HG02852 (cell line): ENCODE data around the gene CHIT1.

ENCODE experiments used
- ATAC-seq: cut with Tn5 transposase; IDR thresholded peaks from one replicate; pipeline ENCODE4 v1.9.1; 2021; ENCODE audit warnings: mild to moderate bottlenecking, moderate library complexity; ENCODE audit not compliant: unreplicated experiment

The CHIT1 gene

DNA sequence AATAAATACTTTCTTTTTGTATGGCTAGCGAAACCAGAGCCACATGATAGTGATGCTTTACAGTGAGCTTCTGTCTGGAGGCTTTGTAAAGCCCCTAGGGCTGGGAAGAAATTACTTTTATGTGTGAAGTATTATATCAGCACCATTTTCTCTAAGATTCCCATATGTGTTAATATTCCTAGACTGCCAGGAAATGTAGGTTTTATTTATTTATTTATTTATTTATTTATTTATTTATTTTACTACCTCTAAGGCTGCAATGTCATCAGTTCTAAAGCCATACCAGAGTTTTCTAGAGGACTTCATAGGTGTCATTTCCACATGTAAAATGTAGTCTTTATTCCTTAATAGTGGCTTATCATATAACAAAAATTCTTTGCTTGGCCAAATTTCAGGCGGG is 38.5 kb downstream of the CHIT1 start:
- ATAC-seq: no peak

DNA sequence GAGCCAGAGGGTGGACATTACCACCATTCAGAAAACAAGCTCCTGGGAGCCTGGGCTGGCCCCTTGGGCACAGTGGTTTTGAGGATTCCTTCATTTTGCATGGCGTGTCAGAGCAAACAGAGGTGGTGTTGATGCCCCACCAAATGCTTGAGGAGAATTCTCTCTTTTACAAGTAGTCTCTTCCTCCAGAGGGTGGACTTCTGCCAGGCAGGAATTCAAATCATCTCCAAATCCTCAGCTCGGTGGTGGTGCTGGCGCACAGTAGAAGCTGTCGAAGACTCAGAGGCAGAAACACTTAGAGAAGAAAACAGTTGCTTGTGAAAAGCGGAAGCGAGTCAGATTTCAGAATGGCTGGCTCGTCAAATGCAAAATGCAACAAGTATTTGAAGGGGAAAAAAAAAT is 39.5 kb downstream of the CHIT1 start:
- ATAC-seq: no peak

DNA sequence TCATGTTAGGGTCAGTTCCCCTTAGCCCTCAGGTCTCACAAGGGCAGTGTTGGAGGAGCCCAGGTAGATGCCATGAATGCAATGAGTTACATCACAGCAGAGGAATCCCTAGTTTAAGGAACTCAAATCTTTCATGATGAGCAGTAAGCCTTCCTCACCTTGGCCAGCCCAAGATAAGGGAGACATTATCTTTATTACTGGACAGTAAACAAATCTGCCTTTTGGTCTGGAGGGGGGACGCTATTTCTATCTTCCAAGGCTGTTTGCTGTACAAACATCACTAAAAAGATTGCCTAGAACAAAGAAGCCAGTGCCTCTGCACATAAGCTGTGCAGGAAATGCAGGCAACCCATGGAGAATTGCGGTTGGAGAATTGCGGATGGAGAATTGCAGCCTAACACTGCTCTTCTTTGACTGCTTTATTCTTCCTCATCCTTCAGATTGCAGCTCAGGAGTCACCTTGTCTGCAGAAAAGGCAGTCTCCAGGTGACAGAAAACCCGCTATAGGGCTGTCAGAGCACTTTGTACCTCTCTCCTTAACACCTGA is 40.7 kb downstream of the CHIT1 start:
- no peak for ATAC-seq

DNA sequence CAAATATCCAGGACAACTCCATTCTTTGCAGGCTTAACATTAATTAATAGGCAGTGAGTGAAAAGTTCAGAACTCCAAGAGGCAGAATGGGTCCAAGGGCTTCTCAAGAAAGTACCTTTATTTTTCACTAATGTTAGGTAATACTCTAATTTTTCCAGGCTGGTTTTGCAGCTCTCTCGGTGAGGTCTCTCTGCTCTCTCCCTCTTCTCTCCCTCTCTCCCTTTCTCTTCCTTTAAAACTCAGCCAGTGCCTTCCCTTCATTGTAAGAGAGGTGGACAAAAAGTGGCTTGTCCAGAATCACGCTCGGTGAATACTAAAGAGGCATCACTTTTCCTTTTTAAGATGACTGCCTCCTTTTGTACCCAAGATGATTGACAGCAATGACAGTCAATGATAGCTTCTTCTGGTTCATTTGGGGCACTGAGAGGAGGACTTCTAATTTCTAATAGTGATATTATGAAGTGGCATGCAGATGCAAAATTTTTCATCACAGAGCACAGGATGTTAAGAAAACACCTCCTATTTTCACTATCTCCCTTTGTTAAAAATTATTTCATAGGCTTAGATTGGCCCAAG is 41.7 kb downstream of the CHIT1 start:
- no peak for ATAC-seq

DNA sequence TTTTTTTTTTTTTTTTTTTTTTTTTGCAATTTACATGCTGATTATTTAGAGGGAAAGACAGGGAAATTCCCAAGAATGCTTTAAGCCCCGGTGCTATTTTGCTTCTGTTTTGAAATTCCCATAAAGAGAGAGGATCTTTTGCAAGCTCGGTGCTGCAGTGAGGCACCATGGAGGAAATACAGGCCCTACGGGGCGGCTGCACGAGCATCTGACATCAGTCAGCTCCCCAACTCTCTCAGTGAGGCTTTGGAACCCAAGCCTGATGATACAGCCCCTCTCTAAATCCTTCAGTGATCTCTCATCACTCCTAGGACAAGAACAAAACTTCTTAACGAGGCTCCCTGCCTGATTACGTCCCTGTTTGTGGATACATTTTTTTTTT is 42.2 kb downstream of the CHIT1 start:
- no peak for ATAC-seq

DNA sequence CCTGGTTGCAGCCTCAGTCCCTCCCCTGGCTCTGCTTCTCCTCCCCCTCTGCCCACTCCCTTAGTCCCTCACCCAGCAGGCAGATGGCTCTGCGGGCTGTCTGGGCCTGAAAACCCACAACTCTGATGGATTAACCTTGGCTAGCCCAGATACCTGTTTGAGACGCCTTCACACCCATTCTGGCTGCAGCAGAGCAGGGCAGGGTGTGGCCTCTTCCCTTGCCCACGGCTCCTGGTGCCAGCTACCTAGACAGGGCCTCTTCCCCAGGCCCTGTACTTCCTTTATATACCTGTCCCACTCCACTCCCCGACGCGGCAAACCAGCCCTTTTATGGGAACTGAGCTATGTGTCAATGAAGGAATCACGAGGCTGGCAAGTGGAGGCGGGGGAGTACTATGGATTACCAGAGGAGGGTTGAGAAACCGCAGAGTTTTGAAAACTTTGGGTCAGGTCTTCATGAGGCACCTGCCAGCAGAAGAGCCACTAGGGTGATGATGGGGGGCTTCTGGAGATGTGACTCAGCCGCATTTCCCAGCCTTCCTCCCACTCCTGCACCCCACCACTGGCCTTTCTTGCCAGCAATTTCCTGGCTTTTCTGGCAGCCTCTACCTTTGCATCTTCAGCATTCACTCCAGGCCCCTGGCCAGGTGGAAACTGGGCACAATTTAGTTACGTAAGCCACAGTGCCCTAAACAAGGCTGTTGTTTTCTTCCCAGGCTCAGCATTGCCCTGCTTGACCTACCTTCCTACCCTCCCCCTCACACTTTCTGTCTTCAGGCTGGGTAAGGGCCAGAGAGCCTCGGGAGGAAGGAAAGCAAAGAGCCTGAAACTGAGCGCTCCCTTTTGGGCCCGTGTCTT is 42.8 kb downstream of the CHIT1 start, which contains the start of gene CHI3L1:
Gene CHI3L1 (minus strand): TSS at position 259 of the 858 bp plus-strand sequence. CDS start 81 bp downstream, at position 178.
- no peak for ATAC-seq

DNA sequence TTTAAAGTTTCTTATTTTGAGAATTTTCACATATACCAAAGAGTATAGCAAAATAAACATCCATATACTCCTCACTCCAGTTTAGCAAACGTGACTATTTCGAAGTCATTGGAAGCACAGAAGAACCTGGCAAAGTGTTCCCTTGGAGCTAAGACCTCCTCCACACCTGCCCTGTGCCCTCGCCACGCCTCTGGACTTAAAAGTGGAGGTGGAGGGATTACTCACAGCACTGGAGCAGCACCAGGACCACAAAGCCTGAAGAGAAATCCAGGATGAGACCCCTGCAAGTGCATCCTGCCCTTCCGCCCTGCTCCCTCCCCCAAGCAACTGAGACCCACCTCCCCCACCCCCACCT is 43.4 kb downstream of the CHIT1 start:
- ATAC-seq: no peak

DNA sequence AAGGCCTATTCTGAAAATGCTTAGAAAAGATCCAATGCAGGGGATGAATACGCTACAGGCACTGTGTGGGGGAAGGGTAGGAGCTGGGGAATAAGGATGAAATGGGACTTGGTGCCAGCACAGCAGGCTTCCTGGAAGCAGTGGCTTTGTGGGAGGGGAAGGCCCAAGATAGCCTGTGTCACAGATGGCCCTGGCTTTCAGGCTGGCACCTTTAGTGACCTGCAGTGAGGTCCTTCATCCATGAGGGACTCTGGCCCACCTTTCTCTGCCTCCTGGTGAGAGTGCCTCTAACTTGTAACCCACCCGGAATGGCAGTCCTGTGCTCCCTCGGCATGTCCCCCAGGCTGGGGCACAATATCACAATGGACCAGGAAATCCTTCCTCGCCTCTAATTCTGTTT is 43.9 kb downstream of the CHIT1 start:
- no peak for ATAC-seq

DNA sequence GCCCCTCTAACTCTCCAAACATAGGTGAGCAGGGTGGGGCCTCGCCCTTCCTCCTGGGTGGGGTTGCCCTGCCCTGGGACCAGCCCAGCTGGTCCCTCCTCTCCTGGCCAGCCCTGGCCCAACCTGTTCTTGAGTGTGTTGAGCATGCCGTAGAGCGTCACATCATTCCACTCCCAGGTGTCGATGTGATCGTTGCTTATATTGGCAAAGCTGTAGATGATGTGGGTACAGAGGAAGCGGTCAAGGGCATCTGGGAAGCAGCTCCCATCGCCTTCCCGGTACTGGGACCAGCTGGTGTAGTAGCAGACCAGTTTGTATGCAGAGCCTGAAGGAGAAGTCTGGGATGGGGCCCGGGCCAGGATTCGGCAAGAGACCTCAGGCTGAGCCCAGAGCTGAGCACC is 44.4 kb downstream of the CHIT1 start:
- no peak for ATAC-seq

DNA sequence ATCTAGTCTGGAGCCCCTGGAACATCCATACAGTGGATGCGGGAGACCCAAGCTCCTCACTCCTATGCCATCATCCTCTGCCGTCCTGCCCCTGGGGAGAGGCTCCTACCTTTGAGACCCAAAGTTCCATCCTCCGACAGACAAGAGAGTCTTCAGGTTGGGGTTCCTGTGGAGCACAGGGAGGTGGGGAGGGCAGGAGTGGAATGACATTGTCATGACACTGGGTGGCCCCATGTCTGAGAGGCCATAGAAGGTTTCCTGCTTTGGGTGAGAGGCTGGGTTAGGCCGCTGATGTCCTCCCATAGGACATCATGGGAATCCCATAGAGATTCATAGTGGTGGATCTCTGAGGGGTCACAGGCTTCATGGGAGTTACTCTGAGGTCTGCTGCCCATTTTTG is 45.0 kb downstream of the CHIT1 start:
- no peak for ATAC-seq

DNA sequence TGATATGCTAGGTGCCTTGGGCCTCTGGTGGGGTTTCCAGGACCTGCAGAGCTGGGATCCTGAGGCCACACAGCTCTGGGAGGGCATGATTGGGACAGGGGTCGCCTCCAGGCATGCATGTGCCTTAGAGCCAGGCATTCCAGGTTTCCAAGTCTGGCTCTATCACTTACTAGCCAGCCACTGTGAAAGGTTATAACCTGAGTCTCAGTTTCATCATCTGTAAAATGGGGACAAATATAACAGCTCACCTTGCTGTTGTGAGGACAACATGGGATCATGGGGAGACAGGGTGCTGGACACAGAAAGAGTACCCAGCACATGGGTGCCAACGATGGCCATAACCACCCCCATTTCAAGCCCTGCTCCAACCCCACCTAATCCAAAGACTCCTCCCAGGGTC is 45.6 kb downstream of the CHIT1 start:
- ATAC-seq: no peak

DNA sequence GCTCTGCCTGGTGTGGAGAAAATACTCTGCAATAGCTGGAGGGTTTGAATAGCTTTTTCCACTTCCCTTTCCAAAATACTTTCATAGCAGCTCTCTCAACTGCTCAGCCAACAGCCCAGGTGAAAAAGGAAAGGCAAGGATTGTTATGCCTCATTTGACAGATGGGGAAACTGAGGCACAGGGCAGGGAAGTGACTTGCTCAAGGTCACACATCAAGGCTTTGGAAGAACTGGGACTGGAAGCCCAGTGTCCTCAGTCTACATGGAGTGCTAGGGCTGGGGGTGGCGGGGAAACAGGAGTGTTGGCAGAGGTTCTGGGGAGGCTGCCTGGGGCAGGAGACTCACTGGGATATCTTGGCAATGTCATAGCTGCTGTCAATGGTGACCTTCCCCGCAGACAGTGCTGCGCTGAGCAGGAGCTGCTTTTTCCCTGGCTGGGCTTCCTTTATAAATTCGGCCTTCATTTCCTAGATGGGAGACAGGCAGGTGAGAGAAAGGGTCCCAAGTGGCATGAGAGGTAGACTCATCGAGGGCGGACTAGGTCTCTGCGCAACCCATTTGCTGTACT is 47.0 kb downstream of the CHIT1 start:
- no peak for ATAC-seq

DNA sequence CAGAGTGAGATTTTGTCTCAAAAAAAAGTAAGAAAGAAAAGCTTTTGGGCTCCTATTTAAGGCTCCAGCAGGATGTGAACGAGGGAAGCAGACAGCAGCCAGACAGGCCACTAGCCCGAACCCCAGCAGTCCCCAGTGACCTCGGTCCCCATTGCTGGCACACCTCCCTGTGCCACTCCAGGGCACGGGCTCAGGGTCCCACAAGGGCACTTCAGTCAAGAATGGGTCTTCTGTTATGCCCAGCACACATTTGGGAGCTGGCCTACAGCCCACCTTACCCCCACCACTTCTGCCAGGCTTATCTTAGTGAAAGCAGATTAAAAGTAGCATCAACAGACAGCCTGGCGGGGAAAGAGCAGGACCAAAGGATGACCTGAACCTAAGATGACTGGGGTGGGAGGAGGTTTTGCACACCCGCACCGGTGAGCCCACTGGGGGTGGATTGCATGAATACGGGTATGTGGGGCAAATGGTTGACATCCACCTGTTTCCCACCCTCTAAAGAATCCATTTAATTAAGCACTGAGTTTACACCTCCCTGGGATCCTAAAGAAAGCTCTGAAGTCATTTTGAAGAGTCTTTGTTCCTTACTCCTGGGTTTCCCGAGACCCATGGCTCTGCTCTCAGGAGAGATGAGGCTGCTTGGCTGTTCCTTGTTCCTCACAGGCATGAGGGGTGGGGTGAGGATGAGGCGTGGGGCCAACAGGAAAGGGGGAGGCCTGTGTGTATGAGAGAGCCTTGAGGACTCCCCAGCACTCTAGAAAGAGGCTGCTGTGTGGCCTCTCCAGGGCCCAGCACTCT is 47.7 kb downstream of the CHIT1 start:
- ATAC-seq: no peak

DNA sequence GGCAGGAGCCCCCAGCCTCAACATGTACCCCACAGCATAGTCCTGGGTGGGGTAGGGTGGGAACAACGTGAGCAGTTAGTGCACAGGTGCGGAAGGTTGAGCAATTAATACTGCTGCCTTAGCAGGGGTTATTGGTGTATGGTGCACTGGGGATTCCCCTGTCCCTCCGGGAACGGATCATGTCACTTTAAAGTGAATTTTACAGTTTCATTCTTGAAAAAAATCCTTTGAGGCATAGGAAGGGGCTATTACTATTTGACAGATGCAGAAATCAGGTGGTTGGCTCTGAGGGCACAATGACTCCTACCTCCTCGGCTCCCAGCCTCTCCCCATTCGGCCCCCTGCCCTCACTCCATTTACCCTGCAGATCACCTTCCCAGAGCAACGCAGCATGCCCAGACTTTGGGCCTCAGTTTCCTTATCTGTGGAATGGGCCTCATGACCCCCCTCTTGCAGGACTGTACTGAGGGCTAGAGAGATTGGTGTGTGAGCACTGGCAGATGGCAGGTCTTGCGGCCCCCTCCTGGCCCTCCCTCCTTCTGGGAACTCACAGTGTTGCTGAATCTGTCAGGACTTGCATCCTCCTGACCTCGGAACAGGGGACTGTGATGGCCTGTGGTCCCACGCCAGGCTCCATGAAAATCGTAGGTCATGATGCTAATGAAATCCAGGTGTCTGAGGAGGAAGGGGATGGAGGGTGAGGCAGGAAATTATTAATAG is 48.7 kb downstream of the CHIT1 start:
- no peak for ATAC-seq

DNA sequence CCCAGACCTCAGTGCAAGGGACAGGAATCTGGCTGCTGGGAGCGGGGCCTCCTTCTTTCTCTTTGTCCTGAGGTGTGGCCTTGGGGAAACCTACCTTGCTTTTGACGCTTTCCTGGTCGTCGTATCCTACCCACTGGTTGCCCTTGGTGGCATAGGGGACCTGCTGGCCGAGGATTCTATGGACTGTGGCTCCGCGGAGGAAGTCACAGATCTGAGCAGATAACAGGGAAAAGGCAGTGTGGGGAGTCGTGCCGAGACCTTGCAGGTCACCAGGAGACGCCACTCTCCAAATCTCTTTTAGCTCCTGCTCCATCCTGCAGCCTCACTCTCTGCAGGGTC is 49.8 kb downstream of the CHIT1 start:
- no peak for ATAC-seq

DNA sequence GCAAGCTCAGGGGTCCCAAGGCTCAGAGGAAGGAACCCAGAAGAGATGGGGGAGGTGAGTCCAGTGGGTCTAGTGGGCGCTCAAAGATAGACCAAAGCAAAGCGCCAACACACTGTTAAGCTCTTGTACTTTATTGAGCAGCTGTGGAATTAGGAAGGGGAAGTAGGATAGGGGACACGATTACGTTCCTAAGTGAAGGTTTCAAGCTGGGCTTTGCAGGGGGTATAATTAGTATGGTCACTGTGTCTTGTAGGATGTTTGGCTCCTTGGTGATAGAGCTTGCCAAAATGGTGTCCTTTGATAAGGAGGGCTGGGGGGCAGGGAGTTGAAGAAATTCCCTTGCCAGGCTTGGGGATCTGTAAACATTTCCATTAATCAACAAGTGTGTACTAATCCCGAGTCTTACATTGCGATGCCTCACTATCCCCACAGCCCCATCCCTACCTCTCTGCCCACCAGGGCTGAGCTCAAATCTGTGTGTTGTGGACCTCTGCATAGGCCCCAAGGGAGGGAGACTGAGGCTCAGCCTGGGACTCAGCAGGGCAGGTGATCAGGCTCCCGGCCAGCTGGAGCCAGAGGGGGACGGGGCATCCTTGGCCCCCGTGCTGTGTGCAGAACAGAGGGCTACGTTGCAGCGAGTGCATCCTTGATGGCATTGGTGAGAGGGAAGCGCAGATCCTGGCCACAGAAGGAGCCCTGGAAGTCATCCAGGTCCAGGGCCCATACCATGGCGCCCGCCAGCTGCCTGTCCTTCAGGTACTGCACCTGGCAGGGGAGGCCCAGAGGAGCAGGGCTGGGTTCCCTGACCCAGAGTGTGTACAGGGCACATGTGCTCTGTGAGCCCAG is 50.4 kb downstream of the CHIT1 start:
- no peak for ATAC-seq

DNA sequence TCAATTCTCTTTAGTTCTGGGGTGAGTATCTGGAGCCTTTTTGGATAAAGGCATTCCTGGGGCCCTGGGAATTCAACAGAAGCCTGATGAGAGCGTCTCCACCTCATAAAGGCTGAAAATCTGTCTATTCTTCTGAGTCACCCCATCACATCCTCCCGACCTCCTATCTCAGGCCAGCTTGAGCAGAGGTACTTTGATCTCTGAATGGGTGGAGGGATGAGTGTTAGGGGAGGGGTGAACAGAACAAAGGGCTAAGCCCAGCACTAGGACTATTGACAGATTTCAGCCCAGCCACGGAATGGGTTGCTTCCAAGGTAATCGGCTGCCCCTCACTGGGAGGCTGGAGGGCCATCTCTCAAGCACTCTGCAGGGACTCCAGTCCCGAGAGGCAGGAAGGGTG is 51.4 kb downstream of the CHIT1 start:
- no peak for ATAC-seq

DNA sequence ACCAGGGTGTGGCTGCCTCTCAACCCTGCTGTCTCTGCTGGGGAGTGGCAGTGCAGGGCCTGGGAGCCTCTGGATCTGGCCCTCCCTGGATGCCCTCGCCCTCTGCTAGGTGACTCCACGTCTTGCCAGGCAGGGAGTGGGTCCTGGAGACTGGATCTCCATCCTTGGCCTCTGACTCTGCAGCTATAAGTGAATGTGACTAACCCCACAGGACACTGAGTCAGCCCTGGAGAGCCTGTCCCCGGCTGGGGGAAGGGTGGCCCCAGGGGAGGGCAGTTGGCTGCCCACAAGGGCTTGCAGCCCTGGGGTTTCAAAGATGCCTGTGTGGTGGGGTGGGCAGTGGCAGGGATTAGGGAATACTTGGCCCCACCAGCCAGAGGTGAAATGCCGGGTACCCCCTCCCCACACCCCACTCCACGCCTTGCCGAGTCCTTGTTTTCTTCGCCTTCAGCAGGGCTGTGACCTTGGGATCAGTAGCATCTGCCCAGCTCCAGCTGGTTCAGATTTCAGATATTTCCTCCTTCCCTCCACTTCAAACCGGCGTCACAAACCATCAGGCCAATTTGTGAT is 51.9 kb downstream of the CHIT1 start:
- ATAC-seq: no peak

DNA sequence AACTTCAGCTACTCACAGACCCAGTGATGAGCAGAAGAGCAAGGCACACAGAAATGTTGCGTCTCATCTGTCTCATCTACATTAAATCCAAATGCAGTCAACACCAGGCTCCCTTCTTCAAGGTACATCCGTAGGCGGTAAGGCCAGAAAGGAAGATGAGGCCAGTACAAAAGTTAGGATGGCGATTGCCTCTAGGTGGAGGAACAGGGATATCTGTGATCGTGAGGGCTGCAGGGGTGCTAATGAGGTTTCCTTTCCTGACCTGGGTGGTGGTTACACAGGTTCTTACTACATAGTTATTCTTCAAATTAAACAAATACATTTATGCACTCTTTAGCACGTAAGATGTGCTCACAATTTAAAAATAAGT is 52.5 kb downstream of the CHIT1 start:
- no peak for ATAC-seq
